HepG2 (cell line): ENCODE results near the gene PIM1. TPM values are rescaled to one million over a fixed set of nuclear protein-coding genes. Genes with fewer than 3 reads are reported as not detected.

Source experiments
- CBX2 ChIP-seq, 2 experiments: fragments of 200-600 bp in 1 of 2; sonication (generic); formaldehyde crosslinking in 1 of 2; IDR thresholded peaks; 2 replicates each; pipeline versions ENCODE4 v1.7.0 to v1.8.1; 2018 to 2022; ENCODE audit warnings: low read depth in 2 of 2, low read length in 1 of 2, mild to moderate bottlenecking in 1 of 2, missing genetic modification reagents in 1 of 2
- EZH2 ChIP-seq: conservative IDR thresholded peaks from 2 replicates; pipeline ENCODE4 v1.6.1; 2012; ENCODE audit warnings: mild to moderate bottlenecking, low read depth, low read length, moderate library complexity
- NCOA5 ChIP-seq: sonication (generic); formaldehyde crosslinking; IDR thresholded peaks from 2 replicates; pipeline ENCODE4 v1.4.0; 2020; ENCODE audit warnings: missing genetic modification reagents
- RAD21 ChIP-seq: fragments of 450-650 bp; formaldehyde crosslinking; IDR thresholded peaks from 2 replicates; pipeline ENCODE4 v1.5.0; 2020; ENCODE audit warnings: mild to moderate bottlenecking
- SUZ12 ChIP-seq: fragments of 150-350 bp; IDR thresholded peaks from 2 replicates; pipeline ENCODE4 v1.6.1; 2014; ENCODE audit warnings: low read depth, low read length
- TSC22D2 ChIP-seq: sonication (generic); formaldehyde crosslinking; IDR thresholded peaks from 2 replicates; pipeline ENCODE4 v1.5.1; 2020; ENCODE audit warnings: missing genetic modification reagents, mild to moderate bottlenecking, borderline replicate concordance
- ZFY ChIP-seq: sonication (generic); formaldehyde crosslinking; IDR thresholded peaks from 2 replicates; pipeline ENCODE4 v1.4.0; 2020; ENCODE audit warnings: missing genetic modification reagents
- ZNF512B ChIP-seq: sonication (generic); formaldehyde crosslinking; IDR thresholded peaks from 2 replicates; pipeline ENCODE4 v1.5.1; 2020; ENCODE audit warnings: missing genetic modification reagents, mild to moderate bottlenecking, borderline replicate concordance
- ZNF761 ChIP-seq: sonication (generic); formaldehyde crosslinking; conservative IDR thresholded peaks from 2 replicates; pipeline ENCODE4 v1.4.0; 2020; ENCODE audit warnings: mild to moderate bottlenecking, missing genetic modification reagents
- ZSCAN29 ChIP-seq: sonication (generic); formaldehyde crosslinking; conservative IDR thresholded peaks from 2 replicates; pipeline ENCODE4 v1.4.0; 2020; ENCODE audit warnings: mild to moderate bottlenecking, missing genetic modification reagents
- polyA plus RNA-seq, 8 experiments: library from polyadenylated mRNA; depleted of rRNA in 3 of 8; stranded (reverse) in 7 of 8; unstranded in 1 of 8; fragments of >200 nt; fragmentation: Illumina TruSeq in 4 of 8; extraction: Trizol in 4 of 8; gene quantifications; 2 replicates each; pipeline versions ENCODE4 v1.2.1 to v1.2.3, GENCODE V29; 2011 to 2016; ENCODE audit warnings: low read depth in 4 of 8, missing spikeins in 1 of 8, mixed read lengths in 1 of 8; ENCODE audit not compliant: insufficient read depth in 1 of 8
- total RNA-seq, 5 experiments: library from RNA; depleted of rRNA; stranded (reverse); fragments of >200 nt; fragmentation: Illumina TruSeq; extraction: Trizol; gene quantifications; 2 replicates each; pipeline ENCODE4 v1.2.3, GENCODE V29; 2016; ENCODE audit warnings: low read depth in 1 of 5
- TF ChIP-seq, protein P1 (sequence below): IDR thresholded peaks from 2 replicates; pipeline ENCODE4 v1.4.0; 2020; ENCODE audit warnings: mild to moderate bottlenecking, missing genetic modification reagents
- TF ChIP-seq, protein P2 (sequence below): sonication (generic); formaldehyde crosslinking; IDR thresholded peaks from 2 replicates; pipeline ENCODE4 v1.5.1; 2020; ENCODE audit warnings: mild to moderate bottlenecking, missing genetic modification reagents, moderate library complexity
- TF ChIP-seq, protein P3 (sequence below): sonication (generic); formaldehyde crosslinking; IDR thresholded peaks from 2 replicates; pipeline ENCODE4 v1.5.0; 2020; ENCODE audit warnings: missing genetic modification reagents
- TF ChIP-seq, protein P4 (sequence below): sonication (generic); formaldehyde crosslinking; IDR thresholded peaks from 2 replicates; pipeline ENCODE4 v1.4.0; 2020; ENCODE audit warnings: mild to moderate bottlenecking, missing genetic modification reagents

The PIM1 gene
- total and polyA plus RNA-seq, 2 of the 13 experiments (the other 11 are each of a cell fraction or from before 2014, with no cell fraction given), result 29.4 to 117 TPM

DNA sequence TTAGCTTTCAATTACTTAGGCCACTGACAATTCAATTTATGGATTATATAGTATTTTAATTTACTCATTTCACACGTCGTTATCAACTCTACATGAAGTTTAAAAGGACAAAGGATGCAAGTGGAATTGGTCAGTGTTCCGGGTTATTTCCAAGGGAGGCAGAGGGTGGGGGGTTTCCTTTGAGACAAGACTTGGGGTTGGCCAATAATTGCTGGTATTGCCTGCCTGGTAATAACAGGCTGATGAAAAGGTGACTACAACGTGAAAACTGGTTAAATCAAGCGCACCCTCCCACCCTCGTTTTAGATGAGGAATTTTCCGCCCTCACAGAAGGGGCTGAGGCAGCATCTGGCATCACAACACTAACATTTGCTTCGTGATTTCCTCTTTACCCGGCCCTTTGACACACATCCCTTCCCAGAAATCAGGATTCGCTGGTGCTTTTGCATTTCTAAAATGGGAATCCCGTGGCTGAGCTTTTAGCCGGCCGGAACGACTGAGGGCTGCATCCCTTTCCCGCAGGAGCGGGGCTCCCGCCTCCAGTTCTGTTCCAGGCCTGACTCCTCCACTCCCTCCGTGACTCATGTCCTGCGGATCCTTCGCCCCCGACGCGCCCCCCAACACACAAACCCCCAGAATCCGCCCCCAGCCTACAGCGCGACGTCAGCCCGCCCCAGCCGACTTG, 999 bp upstream of the PIM1 start (continued):
- TF ChIP-seq, protein P1, sequence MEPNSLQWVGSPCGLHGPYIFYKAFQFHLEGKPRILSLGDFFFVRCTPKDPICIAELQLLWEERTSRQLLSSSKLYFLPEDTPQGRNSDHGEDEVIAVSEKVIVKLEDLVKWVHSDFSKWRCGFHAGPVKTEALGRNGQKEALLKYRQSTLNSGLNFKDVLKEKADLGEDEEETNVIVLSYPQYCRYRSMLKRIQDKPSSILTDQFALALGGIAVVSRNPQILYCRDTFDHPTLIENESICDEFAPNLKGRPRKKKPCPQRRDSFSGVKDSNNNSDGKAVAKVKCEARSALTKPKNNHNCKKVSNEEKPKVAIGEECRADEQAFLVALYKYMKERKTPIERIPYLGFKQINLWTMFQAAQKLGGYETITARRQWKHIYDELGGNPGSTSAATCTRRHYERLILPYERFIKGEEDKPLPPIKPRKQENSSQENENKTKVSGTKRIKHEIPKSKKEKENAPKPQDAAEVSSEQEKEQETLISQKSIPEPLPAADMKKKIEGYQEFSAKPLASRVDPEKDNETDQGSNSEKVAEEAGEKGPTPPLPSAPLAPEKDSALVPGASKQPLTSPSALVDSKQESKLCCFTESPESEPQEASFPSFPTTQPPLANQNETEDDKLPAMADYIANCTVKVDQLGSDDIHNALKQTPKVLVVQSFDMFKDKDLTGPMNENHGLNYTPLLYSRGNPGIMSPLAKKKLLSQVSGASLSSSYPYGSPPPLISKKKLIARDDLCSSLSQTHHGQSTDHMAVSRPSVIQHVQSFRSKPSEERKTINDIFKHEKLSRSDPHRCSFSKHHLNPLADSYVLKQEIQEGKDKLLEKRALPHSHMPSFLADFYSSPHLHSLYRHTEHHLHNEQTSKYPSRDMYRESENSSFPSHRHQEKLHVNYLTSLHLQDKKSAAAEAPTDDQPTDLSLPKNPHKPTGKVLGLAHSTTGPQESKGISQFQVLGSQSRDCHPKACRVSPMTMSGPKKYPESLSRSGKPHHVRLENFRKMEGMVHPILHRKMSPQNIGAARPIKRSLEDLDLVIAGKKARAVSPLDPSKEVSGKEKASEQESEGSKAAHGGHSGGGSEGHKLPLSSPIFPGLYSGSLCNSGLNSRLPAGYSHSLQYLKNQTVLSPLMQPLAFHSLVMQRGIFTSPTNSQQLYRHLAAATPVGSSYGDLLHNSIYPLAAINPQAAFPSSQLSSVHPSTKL (CRISPR knock-in tag), result no peak
- no peak for TF ChIP-seq TSC22D2 (CRISPR knock-in tag)
- TF ChIP-seq CBX2 (IDR thresholded peaks at IDR 0.05; ENCODE audit: low read depth, low read length), result 0 out of 2 replicates have a peak, but pooled peaks have one; percentile 33
- TF ChIP-seq CBX2 (CRISPR knock-in tag; IDR thresholded peaks at IDR 0.05; ENCODE audit: low read depth), result no peak
- no peak for TF ChIP-seq ZNF761 (CRISPR knock-in tag)
- TF ChIP-seq, protein P2, sequence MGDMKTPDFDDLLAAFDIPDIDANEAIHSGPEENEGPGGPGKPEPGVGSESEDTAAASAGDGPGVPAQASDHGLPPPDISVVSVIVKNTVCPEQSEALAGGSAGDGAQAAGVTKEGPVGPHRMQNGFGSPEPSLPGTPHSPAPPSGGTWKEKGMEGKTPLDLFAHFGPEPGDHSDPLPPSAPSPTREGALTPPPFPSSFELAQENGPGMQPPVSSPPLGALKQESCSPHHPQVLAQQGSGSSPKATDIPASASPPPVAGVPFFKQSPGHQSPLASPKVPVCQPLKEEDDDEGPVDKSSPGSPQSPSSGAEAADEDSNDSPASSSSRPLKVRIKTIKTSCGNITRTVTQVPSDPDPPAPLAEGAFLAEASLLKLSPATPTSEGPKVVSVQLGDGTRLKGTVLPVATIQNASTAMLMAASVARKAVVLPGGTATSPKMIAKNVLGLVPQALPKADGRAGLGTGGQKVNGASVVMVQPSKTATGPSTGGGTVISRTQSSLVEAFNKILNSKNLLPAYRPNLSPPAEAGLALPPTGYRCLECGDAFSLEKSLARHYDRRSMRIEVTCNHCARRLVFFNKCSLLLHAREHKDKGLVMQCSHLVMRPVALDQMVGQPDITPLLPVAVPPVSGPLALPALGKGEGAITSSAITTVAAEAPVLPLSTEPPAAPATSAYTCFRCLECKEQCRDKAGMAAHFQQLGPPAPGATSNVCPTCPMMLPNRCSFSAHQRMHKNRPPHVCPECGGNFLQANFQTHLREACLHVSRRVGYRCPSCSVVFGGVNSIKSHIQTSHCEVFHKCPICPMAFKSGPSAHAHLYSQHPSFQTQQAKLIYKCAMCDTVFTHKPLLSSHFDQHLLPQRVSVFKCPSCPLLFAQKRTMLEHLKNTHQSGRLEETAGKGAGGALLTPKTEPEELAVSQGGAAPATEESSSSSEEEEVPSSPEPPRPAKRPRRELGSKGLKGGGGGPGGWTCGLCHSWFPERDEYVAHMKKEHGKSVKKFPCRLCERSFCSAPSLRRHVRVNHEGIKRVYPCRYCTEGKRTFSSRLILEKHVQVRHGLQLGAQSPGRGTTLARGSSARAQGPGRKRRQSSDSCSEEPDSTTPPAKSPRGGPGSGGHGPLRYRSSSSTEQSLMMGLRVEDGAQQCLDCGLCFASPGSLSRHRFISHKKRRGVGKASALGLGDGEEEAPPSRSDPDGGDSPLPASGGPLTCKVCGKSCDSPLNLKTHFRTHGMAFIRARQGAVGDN, result no peak
- TF ChIP-seq ZFY (CRISPR knock-in tag), result no peak
- TF ChIP-seq SUZ12, result no peak
- no peak for TF ChIP-seq ZSCAN29 (CRISPR knock-in tag)
- TF ChIP-seq RAD21 (CRISPR knock-in tag), result no peak
- TF ChIP-seq, protein P3, sequence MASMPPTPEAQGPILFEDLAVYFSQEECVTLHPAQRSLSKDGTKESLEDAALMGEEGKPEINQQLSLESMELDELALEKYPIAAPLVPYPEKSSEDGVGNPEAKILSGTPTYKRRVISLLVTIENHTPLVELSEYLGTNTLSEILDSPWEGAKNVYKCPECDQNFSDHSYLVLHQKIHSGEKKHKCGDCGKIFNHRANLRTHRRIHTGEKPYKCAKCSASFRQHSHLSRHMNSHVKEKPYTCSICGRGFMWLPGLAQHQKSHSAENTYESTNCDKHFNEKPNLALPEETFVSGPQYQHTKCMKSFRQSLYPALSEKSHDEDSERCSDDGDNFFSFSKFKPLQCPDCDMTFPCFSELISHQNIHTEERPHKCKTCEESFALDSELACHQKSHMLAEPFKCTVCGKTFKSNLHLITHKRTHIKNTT, result no peak
- TF ChIP-seq, protein P4, sequence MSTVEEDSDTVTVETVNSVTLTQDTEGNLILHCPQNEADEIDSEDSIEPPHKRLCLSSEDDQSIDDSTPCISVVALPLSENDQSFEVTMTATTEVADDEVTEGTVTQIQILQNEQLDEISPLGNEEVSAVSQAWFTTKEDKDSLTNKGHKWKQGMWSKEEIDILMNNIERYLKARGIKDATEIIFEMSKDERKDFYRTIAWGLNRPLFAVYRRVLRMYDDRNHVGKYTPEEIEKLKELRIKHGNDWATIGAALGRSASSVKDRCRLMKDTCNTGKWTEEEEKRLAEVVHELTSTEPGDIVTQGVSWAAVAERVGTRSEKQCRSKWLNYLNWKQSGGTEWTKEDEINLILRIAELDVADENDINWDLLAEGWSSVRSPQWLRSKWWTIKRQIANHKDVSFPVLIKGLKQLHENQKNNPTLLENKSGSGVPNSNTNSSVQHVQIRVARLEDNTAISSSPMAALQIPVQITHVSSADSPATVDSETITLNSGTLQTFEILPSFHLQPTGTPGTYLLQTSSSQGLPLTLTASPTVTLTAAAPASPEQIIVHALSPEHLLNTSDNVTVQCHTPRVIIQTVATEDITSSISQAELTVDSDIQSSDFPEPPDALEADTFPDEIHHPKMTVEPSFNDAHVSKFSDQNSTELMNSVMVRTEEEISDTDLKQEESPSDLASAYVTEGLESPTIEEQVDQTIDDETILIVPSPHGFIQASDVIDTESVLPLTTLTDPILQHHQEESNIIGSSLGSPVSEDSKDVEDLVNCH (CRISPR knock-in tag), result no peak
- 0 out of 2 replicates have a peak, but pooled peaks have one; percentile 19 for TF ChIP-seq ZNF512B (CRISPR knock-in tag)
- TF ChIP-seq NCOA5 (CRISPR knock-in tag), result no peak
- TF ChIP-seq EZH2, result no peak
